ENCODE results near the gene PHKA2.

GRCh38 chrX:18891548-18891945, 92.4 kb downstream of the PHKA2 start:
- TF ChIP-seq SP1 (IDR thresholded peaks at IDR 0.05) (no peak), ELF4 (IDR thresholded peaks at IDR 0.05) (no peak), FOXA1 (IDR thresholded peaks at IDR 0.05) (no peak), FOXK2 (IDR thresholded peaks at IDR 0.05) (no peak), BHLHE40 (IDR thresholded peaks at IDR 0.05; ENCODE audit: borderline replicate concordance) (no peak), FOXM1 (IDR thresholded peaks at IDR 0.05; ENCODE audit: borderline replicate concordance) (no peak), ZNF384 (IDR thresholded peaks at IDR 0.05) (no peak), TARDBP (IDR thresholded peaks at IDR 0.05) (no peak), ARNT (IDR thresholded peaks at IDR 0.05) (no peak), NFRKB (IDR thresholded peaks at IDR 0.05) (no peak), PKNOX1 (IDR thresholded peaks at IDR 0.05) (no peak), SUZ12 (IDR thresholded peaks at IDR 0.05) (no peak)
